GM19468 (cell line): ENCODE measurements around the gene BTK.
"Not testable (repeated sequence)": the region's sequence is repeated elsewhere in the genome, so short reads cannot be mapped to it uniquely, and the experiment has no call there.

ENCODE experiments used
- ATAC-seq: cut with Tn5 transposase; IDR thresholded peaks from one replicate; pipeline ENCODE4 v1.9.1; 2021; ENCODE audit warnings: mild to moderate bottlenecking, moderate library complexity, moderate number of reproducible peaks; ENCODE audit not compliant: unreplicated experiment; ENCODE audit errors: extremely low read depth

BTK gene

DNA sequence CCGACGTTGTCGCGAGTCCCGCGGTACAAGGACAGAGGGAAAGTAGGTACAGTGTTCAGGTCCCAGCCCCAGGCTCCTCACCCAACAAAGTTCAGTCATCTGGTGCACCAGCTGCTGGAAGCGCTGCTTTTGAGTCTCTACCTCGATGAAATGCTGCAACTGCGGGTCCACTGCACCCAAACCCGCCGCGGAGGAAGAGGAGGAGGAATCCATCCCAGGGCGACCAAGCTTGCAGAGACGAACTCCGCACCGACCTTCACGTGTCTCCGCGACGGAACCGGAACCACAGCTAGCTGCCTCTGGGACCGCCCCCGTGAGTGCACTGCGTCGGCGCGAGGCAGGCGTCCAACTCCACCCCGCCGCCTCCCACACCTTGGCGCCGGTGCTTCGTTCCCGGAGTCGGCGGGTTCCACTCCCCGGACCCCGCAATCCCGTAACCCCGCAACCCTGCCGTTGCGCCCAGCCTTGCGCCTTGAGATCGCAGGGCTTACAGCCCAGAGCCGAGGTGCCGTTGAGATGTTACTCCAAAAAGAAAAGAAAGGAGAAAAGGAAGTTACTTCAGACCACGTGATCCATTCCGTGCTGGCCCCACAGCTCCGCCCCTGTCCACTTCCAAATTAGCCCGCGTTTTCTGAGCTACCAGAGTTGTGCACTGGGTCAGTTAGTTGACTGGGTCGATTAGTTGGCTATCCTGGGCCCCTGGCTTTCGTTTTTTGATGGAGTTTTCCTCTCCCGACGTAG, 37.4 kb downstream of the BTK start, which contains the start of gene TIMM8A:
Gene TIMM8A, minus strand, starts transcription at position 291 of the 741 bp plus-strand sequence. Its CDS starts 78 bp downstream, at position 213.
- ATAC-seq, result peak; percentile 78

GRCh38 chrX:101347859-101348451, 38.0 kb downstream of the BTK start:
- ATAC-seq, result no peak

DNA sequence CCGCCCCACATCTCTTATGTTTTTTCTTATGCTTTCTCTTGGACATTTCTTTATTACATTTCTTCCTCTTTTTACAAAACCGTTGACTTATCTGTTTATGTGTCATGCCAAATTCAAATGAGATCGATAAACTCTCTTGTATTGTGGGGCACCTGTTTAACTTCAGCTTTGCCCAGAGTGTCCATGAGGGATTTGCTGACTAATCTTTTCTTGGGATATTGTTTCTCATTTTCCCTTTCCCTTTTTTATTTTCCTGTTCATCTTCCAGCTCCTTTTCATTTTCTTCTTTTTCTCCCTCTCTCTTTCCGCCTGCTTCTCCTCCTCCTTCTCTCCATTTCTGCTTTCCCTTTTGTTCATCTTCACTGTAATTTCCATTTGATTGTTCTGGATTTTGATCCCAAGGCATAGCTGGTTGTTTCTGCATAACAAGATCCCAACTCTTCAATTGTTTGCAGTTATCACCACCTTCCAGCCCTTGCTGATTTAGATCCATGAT, 48.2 kb downstream of the BTK start:
- no peak for ATAC-seq

GRCh38 chrX:101334310-101334709, 51.7 kb downstream of the BTK start:
- ATAC-seq, result not testable (repeated sequence)

- not testable (repeated sequence) for ATAC-seq
Measured at GRCh38 chrX:101326600-101326999, 59.4 kb downstream of the BTK start.

GRCh38 chrX:101303790-101304189, 82.2 kb downstream of the BTK start:
- ATAC-seq, result no peak
